Right hindlimb (tissue), 1 donor: ENCODE measurements around the gene GSG1L.
A peak's percentile ranks its signal among the peaks of the same experiment; 100 is the strongest.
"Not testable (repeated sequence)": the region's sequence is repeated elsewhere in the genome, so short reads cannot be mapped to it uniquely, and the experiment has no call there.

Source experiments
- DNase-seq: peaks from one replicate; pipeline ENCODE4 v3.0.0-alpha.2; 2018

GSG1L gene

GRCh38 chr16:27880287-27880686, 183.2 kb downstream of the GSG1L start:
- DNase-seq: no peak

- DNase-seq: no peak
These were observed 183.8 kb downstream of the GSG1L start for GRCh38 chr16:27879601-27880247.

- DNase-seq: not testable (repeated sequence)
These were observed 190.9 kb downstream of the GSG1L start for GRCh38 chr16:27872627-27873026.

- DNase-seq: no peak
These were observed 193.3 kb downstream of the GSG1L start for GRCh38 chr16:27870116-27870798.

- DNase-seq: no peak
These were observed 194.1 kb downstream of the GSG1L start for GRCh38 chr16:27869411-27869810.

- DNase-seq: no peak
These were observed 195.3 kb downstream of the GSG1L start for GRCh38 chr16:27868180-27868579.

GRCh38 chr16:27867122-27868110, 196.1 kb downstream of the GSG1L start:
- DNase-seq: peak; percentile 42

GRCh38 chr16:27863377-27863776, 200.1 kb downstream of the GSG1L start:
- DNase-seq: no peak

- DNase-seq: no peak
These were observed 200.6 kb downstream of the GSG1L start for GRCh38 chr16:27862953-27863352.

GRCh38 chr16:27860091-27860490, 203.4 kb downstream of the GSG1L start:
- no peak for DNase-seq

- DNase-seq: no peak
These were observed 204.5 kb downstream of the GSG1L start for GRCh38 chr16:27859020-27859419.

GRCh38 chr16:27853651-27854050, 209.9 kb downstream of the GSG1L start:
- no peak for DNase-seq

GRCh38 chr16:27853101-27853500, 210.4 kb downstream of the GSG1L start:
- DNase-seq: no peak

GRCh38 chr16:27852681-27853080, 210.8 kb downstream of the GSG1L start:
- no peak for DNase-seq

- no peak for DNase-seq
These were observed 211.4 kb downstream of the GSG1L start for GRCh38 chr16:27852116-27852515.

- DNase-seq: no peak
These were observed 211.9 kb downstream of the GSG1L start for GRCh38 chr16:27851586-27851985.

GRCh38 chr16:27849621-27850020, 213.9 kb downstream of the GSG1L start:
- no peak for DNase-seq

GRCh38 chr16:27847030-27847550, 216.4 kb downstream of the GSG1L start:
- DNase-seq: no peak

- no peak for DNase-seq
These were observed 218.7 kb downstream of the GSG1L start for GRCh38 chr16:27844826-27845225.

- no peak for DNase-seq
These were observed 219.7 kb downstream of the GSG1L start for GRCh38 chr16:27843800-27844199.

- no peak for DNase-seq
These were observed 221.6 kb downstream of the GSG1L start for GRCh38 chr16:27841911-27842310.

- no peak for DNase-seq
These were observed 222.3 kb downstream of the GSG1L start for GRCh38 chr16:27841061-27841801.
